ENCODE data around the gene LARGE2. TPM values are rescaled to one million over a fixed set of nuclear protein-coding genes. Genes with fewer than 3 reads are reported as not detected.
"Not testable (repeated sequence)": the region's sequence is repeated elsewhere in the genome, so short reads cannot be mapped to it uniquely, and the experiment has no call there.

The LARGE2 gene
- total RNA-seq, 1 donor from 2014 or later = 0.36 TPM

DNA sequence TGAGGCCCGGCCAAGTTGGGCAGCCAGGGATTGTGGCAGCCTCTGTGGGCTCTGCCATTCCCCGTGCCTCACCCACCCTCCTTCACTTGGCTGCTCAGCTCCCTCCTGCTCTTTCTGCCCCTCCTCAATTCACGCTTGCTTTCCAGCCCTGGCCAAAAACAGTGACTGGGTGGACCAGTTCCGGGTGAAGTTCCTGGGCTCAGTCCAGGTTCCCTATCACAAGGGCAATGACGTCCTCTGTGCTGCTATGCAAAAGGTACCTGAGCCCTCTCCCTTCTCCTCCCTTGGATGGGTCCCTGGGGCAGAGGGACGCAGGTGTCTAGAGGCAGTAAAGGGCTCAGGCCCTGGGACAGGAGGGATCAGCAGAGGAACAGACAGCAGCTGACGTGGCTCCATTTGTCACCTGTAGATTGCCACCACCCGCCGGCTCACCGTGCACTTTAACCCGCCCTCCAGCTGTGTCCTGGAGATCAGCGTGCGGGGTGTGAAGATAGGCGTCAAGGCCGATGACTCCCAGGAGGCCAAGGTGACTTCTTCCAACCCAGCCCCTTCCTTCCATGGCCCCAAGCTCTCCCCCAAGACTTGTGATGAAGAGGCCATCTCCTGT, 18.0 kb upstream of the LARGE2 start:
- Mint-ChIP-seq H3K36me3 (ENCODE audit: low read depth, unreplicated experiment) (peaks cover 10% of the 10 kb centered on the region), H3K27me3 (ENCODE audit: low read depth, unreplicated experiment) (no peaks in the 10 kb centered on the region), H3K4me1 (ENCODE audit: low read depth, unreplicated experiment) (peaks cover 6% of the 10 kb centered on the region), H3K9me3 (ENCODE audit: unreplicated experiment) (peaks cover 2% of the 10 kb centered on the region), H3K4me3 (ENCODE audit: unreplicated experiment) (no peak overlapping the region), H3K27ac (ENCODE audit: unreplicated experiment) (no peak overlapping the region)
- FAIRE-seq (no peak), DNase-seq (ENCODE audit: low read depth) (no peak)
- H3K4me3 ChIP-seq (ENCODE audit: insufficient read depth, low read depth, low read length) = no peak overlapping the region
- no peak for TF ChIP-seq EZH2 (IDR thresholded peaks at IDR 0.05; ENCODE audit: insufficient read depth, low read length)
- TF ChIP-seq, protein P1, sequence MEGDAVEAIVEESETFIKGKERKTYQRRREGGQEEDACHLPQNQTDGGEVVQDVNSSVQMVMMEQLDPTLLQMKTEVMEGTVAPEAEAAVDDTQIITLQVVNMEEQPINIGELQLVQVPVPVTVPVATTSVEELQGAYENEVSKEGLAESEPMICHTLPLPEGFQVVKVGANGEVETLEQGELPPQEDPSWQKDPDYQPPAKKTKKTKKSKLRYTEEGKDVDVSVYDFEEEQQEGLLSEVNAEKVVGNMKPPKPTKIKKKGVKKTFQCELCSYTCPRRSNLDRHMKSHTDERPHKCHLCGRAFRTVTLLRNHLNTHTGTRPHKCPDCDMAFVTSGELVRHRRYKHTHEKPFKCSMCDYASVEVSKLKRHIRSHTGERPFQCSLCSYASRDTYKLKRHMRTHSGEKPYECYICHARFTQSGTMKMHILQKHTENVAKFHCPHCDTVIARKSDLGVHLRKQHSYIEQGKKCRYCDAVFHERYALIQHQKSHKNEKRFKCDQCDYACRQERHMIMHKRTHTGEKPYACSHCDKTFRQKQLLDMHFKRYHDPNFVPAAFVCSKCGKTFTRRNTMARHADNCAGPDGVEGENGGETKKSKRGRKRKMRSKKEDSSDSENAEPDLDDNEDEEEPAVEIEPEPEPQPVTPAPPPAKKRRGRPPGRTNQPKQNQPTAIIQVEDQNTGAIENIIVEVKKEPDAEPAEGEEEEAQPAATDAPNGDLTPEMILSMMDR (IDR thresholded peaks at IDR 0.05; ENCODE audit: insufficient read depth, low read depth, low read length) = no peak
- H2AFZ ChIP-seq (ENCODE audit: low read depth, low read length) = no peak overlapping the region
- H3K36me3 ChIP-seq (ENCODE audit: insufficient read depth, low read length) = no peaks in the 10 kb centered on the region
- peaks cover 12% of the 10 kb centered on the region for H3K4me1 ChIP-seq (ENCODE audit: insufficient read depth, low read length)
- H3K27ac ChIP-seq (ENCODE audit: low read depth, low read length) = no peak overlapping the region
- no peaks in the 10 kb centered on the region for H3K27me3 ChIP-seq (ENCODE audit: insufficient read depth, low read length)
- H4K20me1 ChIP-seq (ENCODE audit: insufficient read depth, low read length) = peaks cover 23% of the 10 kb centered on the region
- no peaks in the 10 kb centered on the region for H3K9me3 ChIP-seq (ENCODE audit: insufficient read depth, low read depth, low read length)
- no peak overlapping the region for H3K4me2 ChIP-seq (ENCODE audit: low read length)
- no peaks in the 10 kb centered on the region for H3K79me2 ChIP-seq (ENCODE audit: insufficient read depth, low read length)
- no peak overlapping the region for H3K9ac ChIP-seq (ENCODE audit: low read length)

- TF ChIP-seq, protein P1 (IDR thresholded peaks at IDR 0.05; ENCODE audit: insufficient read depth, low read depth, low read length) = no peak
- no peak for TF ChIP-seq EZH2 (IDR thresholded peaks at IDR 0.05; ENCODE audit: insufficient read depth, low read length)
- Histone ChIP-seq H3K27ac (ENCODE audit: low read depth, low read length) (no peak overlapping the region), H3K4me3 (ENCODE audit: insufficient read depth, low read depth, low read length) (no peak overlapping the region), H3K9ac (ENCODE audit: low read length) (no peak overlapping the region), H3K4me2 (ENCODE audit: low read length) (no peak overlapping the region), H3K79me2 (ENCODE audit: insufficient read depth, low read length) (no peaks in the 10 kb centered on the region), H4K20me1 (ENCODE audit: insufficient read depth, low read length) (peaks cover 23% of the 10 kb centered on the region), H3K36me3 (ENCODE audit: insufficient read depth, low read length) (no peaks in the 10 kb centered on the region), H3K4me1 (ENCODE audit: insufficient read depth, low read length) (peaks cover 12% of the 10 kb centered on the region), H3K27me3 (ENCODE audit: insufficient read depth, low read length) (no peaks in the 10 kb centered on the region), H3K9me3 (ENCODE audit: insufficient read depth, low read depth, low read length) (no peaks in the 10 kb centered on the region), H2AFZ (ENCODE audit: low read depth, low read length) (no peak overlapping the region)
- H3K36me3 Mint-ChIP-seq (ENCODE audit: low read depth, unreplicated experiment) = peaks cover 10% of the 10 kb centered on the region
- FAIRE-seq = no peak
- no peaks in the 10 kb centered on the region for H3K27me3 Mint-ChIP-seq (ENCODE audit: low read depth, unreplicated experiment)
- H3K4me1 Mint-ChIP-seq (ENCODE audit: low read depth, unreplicated experiment) = peaks cover 6% of the 10 kb centered on the region
- no peak overlapping the region for H3K4me3 Mint-ChIP-seq (ENCODE audit: unreplicated experiment)
- no peak overlapping the region for H3K27ac Mint-ChIP-seq (ENCODE audit: unreplicated experiment)
- peaks cover 2% of the 10 kb centered on the region for H3K9me3 Mint-ChIP-seq (ENCODE audit: unreplicated experiment)
- no peak for DNase-seq (ENCODE audit: low read depth)
These were observed 17.4 kb upstream of the LARGE2 start for GRCh38 chr11:45905095-45905494.

DNA sequence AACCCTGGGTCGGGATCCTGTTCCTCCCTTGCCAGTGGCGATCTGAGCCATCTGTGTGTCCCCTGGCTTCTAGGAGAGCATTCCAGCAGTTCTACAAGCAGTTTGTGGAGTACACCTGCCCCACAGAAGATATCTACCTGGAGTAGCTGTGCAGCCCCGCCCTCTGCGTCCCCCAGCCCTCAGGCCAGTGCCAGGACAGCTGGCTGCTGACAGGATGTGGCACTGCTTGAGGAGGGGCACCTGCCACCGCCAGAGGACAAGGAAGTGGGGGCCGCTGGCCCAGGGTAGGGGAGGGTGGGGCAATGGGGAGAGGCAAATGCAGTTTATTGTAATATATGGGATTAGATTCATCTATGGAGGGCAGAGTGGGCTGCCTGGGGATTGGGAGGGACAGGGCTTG, 16.9 kb upstream of the LARGE2 start:
- H3K27me3 ChIP-seq (ENCODE audit: insufficient read depth, low read length); H3K9me3 ChIP-seq (ENCODE audit: insufficient read depth, low read depth, low read length); H3K9ac ChIP-seq (ENCODE audit: low read length); H3K4me2 ChIP-seq (ENCODE audit: low read length); H3K4me3 ChIP-seq (ENCODE audit: insufficient read depth, low read depth, low read length); FAIRE-seq; H3K9me3 Mint-ChIP-seq (ENCODE audit: unreplicated experiment); H3K4me1 ChIP-seq (ENCODE audit: insufficient read depth, low read length); H3K36me3 Mint-ChIP-seq (ENCODE audit: low read depth, unreplicated experiment); H3K4me3 Mint-ChIP-seq (ENCODE audit: unreplicated experiment); H3K27ac ChIP-seq (ENCODE audit: low read depth, low read length); H2AFZ ChIP-seq (ENCODE audit: low read depth, low read length); H3K4me1 Mint-ChIP-seq (ENCODE audit: low read depth, unreplicated experiment); H3K36me3 ChIP-seq (ENCODE audit: insufficient read depth, low read length); DNase-seq (ENCODE audit: low read depth); H3K27me3 Mint-ChIP-seq (ENCODE audit: low read depth, unreplicated experiment); H3K79me2 ChIP-seq (ENCODE audit: insufficient read depth, low read length); H3K27ac Mint-ChIP-seq (ENCODE audit: unreplicated experiment): not testable (repeated sequence)
- H4K20me1 ChIP-seq (ENCODE audit: insufficient read depth, low read length) = peaks cover 20% of the 10 kb centered on the region

Measured in astrocyte (in vitro differentiated cells and primary cell).